Uterus (tissue), 4 donors: ENCODE measurements around the gene SEC14L5. TPM values are rescaled to one million over a fixed set of nuclear protein-coding genes. Genes with fewer than 3 reads are reported as not detected.
"Not testable (repeated sequence)": the region's sequence is repeated elsewhere in the genome, so short reads cannot be mapped to it uniquely, and the experiment has no call there.

Experiments
- DNase-seq, 2 donors: peaks; one replicate each; pipeline ENCODE4 v3.0.0-alpha.2; 2019 to 2020
- H3K27ac ChIP-seq, 2 donors: fragments of 200-600 bp; sonication (generic); 1 replicate in 1 of 2; 2 replicates in 1 of 2; pipeline ENCODE4 v1.5.1; 2016 to 2018
- H3K27me3 ChIP-seq, 2 donors: fragments of 200-600 bp; sonication (generic); one replicate each; pipeline ENCODE4 v1.5.1; 2018 to 2019; ENCODE audit warnings: control low read depth in 1 of 2
- H3K36me3 ChIP-seq, 2 donors: fragments of 200-600 bp; sonication (generic); one replicate each; pipeline ENCODE4 v1.5.1; 2019; ENCODE audit warnings: control low read depth in 1 of 2
- H3K4me1 ChIP-seq, 2 donors: fragments of 200-600 bp; sonication (generic); one replicate each; pipeline ENCODE4 v1.5.1; 2018 to 2019; ENCODE audit warnings: control low read depth in 1 of 2
- H3K4me3 ChIP-seq, 2 donors: fragments of 200-600 bp; sonication (generic); 1 replicate in 1 of 2; 2 replicates in 1 of 2; pipeline ENCODE4 v1.5.1; 2018 to 2019; ENCODE audit warnings: mild to moderate bottlenecking in 1 of 2
- H3K9me3 ChIP-seq, 2 donors: fragments of 200-600 bp; sonication (generic); one replicate each; pipeline ENCODE4 v1.5.1; 2019; ENCODE audit warnings: control low read depth in 1 of 2
- POLR2A ChIP-seq, 2 donors: fragments of 450-650 bp; IDR thresholded peaks; one replicate each; pipeline ENCODE4 v1.6.1; 2016; ENCODE audit warnings: antibody characterized with exemption in 2 of 2, mild to moderate bottlenecking in 1 of 2, moderate library complexity in 1 of 2
- intact Hi-C: fragments of 100-400 bp; cut with DNase I; formaldehyde crosslinking; loops from one replicate; pipeline ENCODE4 v1.15.1; 2023; ENCODE audit warnings: low total_unique reads
- total RNA-seq, 4 donors: library from RNA; depleted of rRNA in 3 of 4; stranded (reverse); fragments of >200 nt in 3 of 4; gene quantifications; one replicate each; pipeline versions ENCODE4 v1.1.0 to v1.2.4, GENCODE V29; 2014 to 2023
- TF ChIP-seq, protein P1 (sequence below), 4 experiments: fragments of 200-600 bp in 2 of 4; fragments of 450-650 bp in 2 of 4; sonication (generic) in 2 of 4; IDR thresholded peaks; one replicate each; pipeline ENCODE4 v1.5.1; 2016 to 2019; ENCODE audit warnings: antibody characterized with exemption in 4 of 4, mild to moderate bottlenecking in 2 of 4, moderate library complexity in 1 of 4
- donor health status: DM: yes; HTN: yes; CAD: no.

Gene SEC14L5
- total RNA-seq, 4 donors from 2014 or later: 0.28 to 2.0 TPM; not detected in 2

DNA sequence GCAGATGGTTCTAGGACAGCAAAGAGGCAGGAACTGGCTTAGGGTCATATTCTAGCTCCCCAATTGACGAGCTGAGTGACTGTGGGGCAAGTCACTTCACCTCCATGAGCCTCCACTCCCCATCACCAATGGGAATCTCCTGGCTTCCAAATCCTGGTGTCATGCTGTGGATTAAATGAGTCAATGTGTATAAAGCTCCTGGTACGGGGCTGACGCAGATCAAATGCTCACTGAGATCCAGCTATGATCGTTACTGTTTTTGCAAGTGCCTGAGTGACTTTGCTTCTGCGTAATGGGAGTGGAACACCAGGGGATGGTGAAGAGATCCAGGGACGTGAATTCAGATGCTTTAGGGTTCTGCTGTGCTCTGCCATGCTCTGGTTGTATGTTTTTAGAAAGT is 2.4 kb downstream of the SEC14L5 start:
- Histone ChIP-seq H3K4me1 (peaks cover 3 to 6% of the 10 kb centered on the region in 2 donors), H3K4me3 (no peak overlapping the region), H3K27me3 (no peaks in the 10 kb centered on the region), H3K27ac (no peak overlapping the region), H3K36me3 (no peaks in the 10 kb centered on the region), H3K9me3 (no peaks in the 10 kb centered on the region)
- TF ChIP-seq, protein P1, sequence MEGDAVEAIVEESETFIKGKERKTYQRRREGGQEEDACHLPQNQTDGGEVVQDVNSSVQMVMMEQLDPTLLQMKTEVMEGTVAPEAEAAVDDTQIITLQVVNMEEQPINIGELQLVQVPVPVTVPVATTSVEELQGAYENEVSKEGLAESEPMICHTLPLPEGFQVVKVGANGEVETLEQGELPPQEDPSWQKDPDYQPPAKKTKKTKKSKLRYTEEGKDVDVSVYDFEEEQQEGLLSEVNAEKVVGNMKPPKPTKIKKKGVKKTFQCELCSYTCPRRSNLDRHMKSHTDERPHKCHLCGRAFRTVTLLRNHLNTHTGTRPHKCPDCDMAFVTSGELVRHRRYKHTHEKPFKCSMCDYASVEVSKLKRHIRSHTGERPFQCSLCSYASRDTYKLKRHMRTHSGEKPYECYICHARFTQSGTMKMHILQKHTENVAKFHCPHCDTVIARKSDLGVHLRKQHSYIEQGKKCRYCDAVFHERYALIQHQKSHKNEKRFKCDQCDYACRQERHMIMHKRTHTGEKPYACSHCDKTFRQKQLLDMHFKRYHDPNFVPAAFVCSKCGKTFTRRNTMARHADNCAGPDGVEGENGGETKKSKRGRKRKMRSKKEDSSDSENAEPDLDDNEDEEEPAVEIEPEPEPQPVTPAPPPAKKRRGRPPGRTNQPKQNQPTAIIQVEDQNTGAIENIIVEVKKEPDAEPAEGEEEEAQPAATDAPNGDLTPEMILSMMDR (IDR thresholded peaks at IDR 0.05): no peak
- no peak for TF ChIP-seq POLR2A (IDR thresholded peaks at IDR 0.05)
- intact Hi-C loops: no loop called here
- no peak for DNase-seq

- no peak for DNase-seq
- H3K36me3 ChIP-seq: no peaks in the 10 kb centered on the region
- no peaks in the 10 kb centered on the region for H3K9me3 ChIP-seq
- H3K4me3 ChIP-seq: no peak overlapping the region
- intact Hi-C loops: no loop called here
- H3K4me1 ChIP-seq: peaks cover 0 to 6% of the 10 kb centered on the region in 2 donors
- H3K27ac ChIP-seq: no peak overlapping the region
- TF ChIP-seq, protein P1 (IDR thresholded peaks at IDR 0.05): no peak
- TF ChIP-seq POLR2A (IDR thresholded peaks at IDR 0.05): no peak
- H3K27me3 ChIP-seq: no peaks in the 10 kb centered on the region
Measured at GRCh38 chr16:4962716-4963115, 4.6 kb downstream of the SEC14L5 start.

DNA sequence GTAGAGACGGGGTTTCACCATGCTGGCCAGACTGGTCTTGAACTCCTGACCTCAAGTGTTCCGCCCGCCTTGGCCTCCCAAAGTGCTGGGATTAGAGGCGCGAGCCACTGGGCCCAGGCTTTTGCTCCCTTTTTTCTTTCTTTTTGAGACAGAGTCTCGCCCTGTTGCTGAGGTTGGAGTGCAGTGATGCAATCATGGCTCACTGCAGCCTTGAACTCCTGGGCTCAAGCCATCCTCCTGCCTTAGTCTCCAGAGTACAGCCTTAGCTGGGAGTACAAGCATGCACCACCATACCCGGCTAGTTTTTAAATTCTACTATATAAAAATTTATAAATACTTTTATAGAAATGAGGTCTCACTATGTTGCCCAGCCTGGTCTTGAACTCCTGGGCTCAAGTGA is 5.4 kb downstream of the SEC14L5 start:
- H3K9me3 ChIP-seq, H3K4me1 ChIP-seq, H3K4me3 ChIP-seq, intact Hi-C loops, H3K27ac ChIP-seq, H3K27me3 ChIP-seq, H3K36me3 ChIP-seq, DNase-seq: not testable (repeated sequence)

DNA sequence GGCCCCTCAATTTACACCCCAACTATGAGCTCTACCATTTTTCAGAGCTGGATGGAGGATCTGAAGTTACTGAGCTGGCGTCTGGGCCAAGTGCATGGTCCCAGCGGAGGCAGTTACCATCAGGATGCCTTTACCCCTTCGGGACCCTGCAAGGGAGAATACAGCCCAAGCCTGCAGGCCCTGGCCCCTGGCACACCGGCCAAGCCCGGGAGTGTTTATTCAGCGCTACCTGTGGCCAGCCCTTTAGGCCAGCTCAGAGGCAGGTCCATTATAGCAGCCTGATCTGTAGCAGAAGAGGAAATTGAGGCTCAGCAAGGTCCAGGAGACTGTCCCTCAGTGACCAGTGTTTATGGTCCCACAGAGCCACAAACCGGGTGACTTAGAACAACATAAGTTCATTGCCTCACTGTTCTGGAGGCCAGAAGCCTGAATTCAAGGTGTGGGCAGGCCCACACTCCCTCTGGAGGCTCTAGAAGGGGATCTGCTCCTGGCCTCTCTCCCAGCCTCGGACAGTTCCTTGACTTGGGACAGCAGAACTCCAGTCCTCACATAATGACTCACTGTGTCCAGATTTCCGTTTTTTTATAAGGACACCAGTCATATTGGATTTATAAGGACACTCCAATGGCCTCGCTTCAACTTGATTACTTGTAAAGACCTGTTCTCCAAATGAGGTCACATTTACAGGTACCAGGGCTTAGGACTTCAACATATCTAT is 8.8 kb downstream of the SEC14L5 start:
- Histone ChIP-seq H3K4me3 (no peak overlapping the region), H3K4me1 (no peaks in the 10 kb centered on the region), H3K9me3 (no peaks in the 10 kb centered on the region), H3K27ac (no peak overlapping the region), H3K27me3 (no peaks in the 10 kb centered on the region), H3K36me3 (no peaks in the 10 kb centered on the region)
- DNase-seq: no peak
- intact Hi-C loops: no loop called here
- TF ChIP-seq, protein P1 (IDR thresholded peaks at IDR 0.05): no peak
- no peak for TF ChIP-seq POLR2A (IDR thresholded peaks at IDR 0.05)

- H3K27me3 ChIP-seq, H3K9me3 ChIP-seq, H3K27ac ChIP-seq, H3K36me3 ChIP-seq, DNase-seq, H3K4me3 ChIP-seq, H3K4me1 ChIP-seq, intact Hi-C loops: not testable (repeated sequence)
Measured at GRCh38 chr16:4968278-4968677, 10.1 kb downstream of the SEC14L5 start.

DNA sequence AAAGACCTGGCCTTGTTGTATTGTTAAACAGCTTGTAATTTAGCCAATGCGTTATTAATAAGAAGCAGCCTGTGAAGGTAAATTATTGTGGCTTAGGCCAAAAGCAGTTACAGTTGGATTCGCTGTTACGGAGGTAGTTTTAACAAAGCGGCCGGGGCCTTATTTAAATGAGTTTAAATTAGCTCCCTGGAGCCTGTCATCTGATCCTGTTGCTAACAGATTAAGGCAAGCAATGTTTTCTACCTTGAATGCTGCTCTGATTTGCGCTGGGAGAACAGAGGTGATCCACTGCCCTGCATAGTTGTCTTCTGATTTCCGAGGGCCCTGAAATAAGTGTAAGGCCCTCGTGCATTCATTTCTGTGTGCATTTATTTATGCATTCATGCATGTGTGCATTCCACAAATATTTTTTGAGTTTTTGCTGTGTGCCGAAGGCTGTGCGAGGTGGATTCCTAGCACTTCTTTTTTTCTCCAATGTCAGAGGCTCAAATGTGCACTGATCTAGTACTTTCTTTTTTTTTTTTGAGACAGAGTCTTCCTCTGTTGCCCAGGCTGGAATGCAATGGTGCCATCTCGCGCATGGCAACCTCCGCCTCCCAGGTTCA is 10.9 kb downstream of the SEC14L5 start:
- intact Hi-C loops: no loop called here
- Histone ChIP-seq H3K27me3 (no peaks in the 10 kb centered on the region), H3K4me1 (no peaks in the 10 kb centered on the region), H3K27ac (no peak overlapping the region), H3K9me3 (no peaks in the 10 kb centered on the region), H3K4me3 (no peak overlapping the region), H3K36me3 (no peaks in the 10 kb centered on the region)
- TF ChIP-seq POLR2A (IDR thresholded peaks at IDR 0.05): no peak
- TF ChIP-seq, protein P1 (IDR thresholded peaks at IDR 0.05): no peak
- DNase-seq: no peak
